Liver (tissue), 9 donors: ENCODE measurements around the gene NTN3. TPM values are rescaled to one million over a fixed set of nuclear protein-coding genes. Genes with fewer than 3 reads are reported as not detected.

Experiments used
- DNase-seq: peaks from one replicate; pipeline ENCODE4 v3.0.0-alpha.2; 2017; ENCODE audit warnings: low spot score
- H3K27ac ChIP-seq, 2 donors: one replicate each; pipeline ENCODE4 v1.7.0; 2013; ENCODE audit warnings: inconsistent platforms in 2 of 2, low read length in 2 of 2, control low read depth in 1 of 2, low read depth in 1 of 2, mild to moderate bottlenecking in 1 of 2
- H3K27me3 ChIP-seq, 4 donors: one replicate each; pipeline versions ENCODE4 v1.6.1 to v1.7.0; 2013; ENCODE audit warnings: low read length in 3 of 4, inconsistent platforms in 1 of 4, mild to moderate bottlenecking in 1 of 4, moderate library complexity in 1 of 4; ENCODE audit not compliant: control insufficient read depth in 4 of 4, insufficient read depth in 4 of 4
- H3K36me3 ChIP-seq, 4 donors: one replicate each; pipeline versions ENCODE4 v1.6.1 to v1.7.0; 2013; ENCODE audit warnings: low read length in 3 of 4, mild to moderate bottlenecking in 3 of 4, low read depth in 1 of 4, moderate library complexity in 1 of 4; ENCODE audit not compliant: control insufficient read depth in 4 of 4, insufficient read depth in 3 of 4
- H3K4me1 ChIP-seq, 4 donors: one replicate each; pipeline versions ENCODE4 v1.6.1 to v1.7.0; 2013; ENCODE audit warnings: low read length in 3 of 4, mild to moderate bottlenecking in 3 of 4, moderate library complexity in 1 of 4; ENCODE audit not compliant: control insufficient read depth in 4 of 4, insufficient read depth in 4 of 4
- H3K4me3 ChIP-seq, 3 donors: one replicate each; pipeline versions ENCODE4 v1.6.1 to v1.7.0; 2013; ENCODE audit warnings: low read length in 3 of 3, control low read depth in 1 of 3, low read depth in 1 of 3, mild to moderate bottlenecking in 1 of 3
- H3K9ac ChIP-seq, 2 donors: one replicate each; pipeline ENCODE4 v1.7.0; 2013; ENCODE audit warnings: low read length in 2 of 2, mild to moderate bottlenecking in 2 of 2, moderate library complexity in 2 of 2, control low read depth in 1 of 2, low read depth in 1 of 2
- H3K9me3 ChIP-seq, 4 donors: one replicate each; pipeline versions ENCODE4 v1.6.1 to v1.7.0; 2013; ENCODE audit warnings: low read length in 3 of 4; ENCODE audit not compliant: control insufficient read depth in 4 of 4
- ATF3 ChIP-seq: IDR thresholded peaks from 2 replicates; pipeline ENCODE4 v1.6.1; 2016; ENCODE audit warnings: antibody characterized with exemption
- CTCF ChIP-seq: fragments of 150-350 bp; IDR thresholded peaks from 2 replicates; pipeline ENCODE4 v1.5.1; 2017; ENCODE audit warnings: improper control_type of control experiment, low read depth, low read length; ENCODE audit not compliant: missing input control
- EGR1 ChIP-seq, 2 donors: IDR thresholded peaks; 2 replicates each; pipeline ENCODE4 v1.6.1; 2016 to 2018; ENCODE audit warnings: antibody characterized with exemption in 2 of 2, low read depth in 2 of 2
- FOXA1 ChIP-seq: IDR thresholded peaks from 2 replicates; pipeline ENCODE4 v1.6.1; 2016; ENCODE audit warnings: antibody characterized with exemption
- HNF4A ChIP-seq, 2 donors: conservative IDR thresholded peaks; 2 replicates each; pipeline ENCODE4 v1.6.1; 2016; ENCODE audit warnings: antibody characterized with exemption in 2 of 2, mild to moderate bottlenecking in 2 of 2
- JUND ChIP-seq, 2 donors: IDR thresholded peaks; 2 replicates each; pipeline ENCODE4 v1.6.1; 2016; ENCODE audit warnings: antibody characterized with exemption in 2 of 2
- NR2F2 ChIP-seq: IDR thresholded peaks from 2 replicates; pipeline ENCODE4 v1.6.1; 2016; ENCODE audit warnings: antibody characterized with exemption
- RAD21 ChIP-seq, 2 donors: IDR thresholded peaks; 2 replicates each; pipeline ENCODE4 v1.6.1; 2016; ENCODE audit warnings: antibody characterized with exemption in 2 of 2, mild to moderate bottlenecking in 2 of 2
- RXRA ChIP-seq, 2 donors: IDR thresholded peaks; 2 replicates each; pipeline ENCODE4 v1.6.1; 2017 to 2018; ENCODE audit warnings: antibody characterized with exemption in 2 of 2, mild to moderate bottlenecking in 1 of 2
- SP1 ChIP-seq: IDR thresholded peaks from 2 replicates; pipeline ENCODE4 v1.6.1; 2018; ENCODE audit warnings: antibody characterized with exemption, mild to moderate bottlenecking
- TAF1 ChIP-seq: conservative IDR thresholded peaks from 2 replicates; pipeline ENCODE4 v1.6.1; 2016; ENCODE audit warnings: antibody characterized with exemption, mild to moderate bottlenecking
- YY1 ChIP-seq: IDR thresholded peaks from 2 replicates; pipeline ENCODE4 v1.6.1; 2016; ENCODE audit warnings: antibody characterized with exemption, mild to moderate bottlenecking
- ZBTB33 ChIP-seq: IDR thresholded peaks from 2 replicates; pipeline ENCODE4 v1.6.1; 2016; ENCODE audit warnings: antibody characterized with exemption
- WGBS: extraction: QIAGEN DNeasy Blood & Tissue Kit; methylation state at CpG from one replicate; pipeline ENCODE4 v1.1.7; 2013; 5-methylcytosine and 5-hydroxymethylcytosine counted together
- polyA plus RNA-seq, 2 donors: library from polyadenylated mRNA; stranded (reverse) in 1 of 2; unstranded in 1 of 2; fragments of 200-250 nt in 1 of 2; fragments of >200 nt in 1 of 2; fragmentation: Nextera tagmentation in 1 of 2; extraction: Ambion mirVana in 1 of 2; gene quantifications; one replicate each; pipeline versions ENCODE4 v1.2.1 to v1.2.3, GENCODE V29; 2013 to 2015
- total RNA-seq, 2 donors: library from RNA; depleted of rRNA; stranded (reverse); fragments of >200 nt; gene quantifications; one replicate each; pipeline ENCODE4 v1.2.3, GENCODE V29; 2014
- TF ChIP-seq, protein P1 (sequence below): IDR thresholded peaks from 2 replicates; pipeline ENCODE4 v1.6.1; 2016; ENCODE audit warnings: antibody characterized with exemption, mild to moderate bottlenecking
- donor health status: healthy.
- donor health status: healthy.
- donor health status: healthy.
- donor health status: healthy.
- donor health status: healthy.

The NTN3 gene
- total and polyA plus RNA-seq, 4 donors, result 0.19 to 2.3 (median 0.28) TPM; not detected in 1

DNA sequence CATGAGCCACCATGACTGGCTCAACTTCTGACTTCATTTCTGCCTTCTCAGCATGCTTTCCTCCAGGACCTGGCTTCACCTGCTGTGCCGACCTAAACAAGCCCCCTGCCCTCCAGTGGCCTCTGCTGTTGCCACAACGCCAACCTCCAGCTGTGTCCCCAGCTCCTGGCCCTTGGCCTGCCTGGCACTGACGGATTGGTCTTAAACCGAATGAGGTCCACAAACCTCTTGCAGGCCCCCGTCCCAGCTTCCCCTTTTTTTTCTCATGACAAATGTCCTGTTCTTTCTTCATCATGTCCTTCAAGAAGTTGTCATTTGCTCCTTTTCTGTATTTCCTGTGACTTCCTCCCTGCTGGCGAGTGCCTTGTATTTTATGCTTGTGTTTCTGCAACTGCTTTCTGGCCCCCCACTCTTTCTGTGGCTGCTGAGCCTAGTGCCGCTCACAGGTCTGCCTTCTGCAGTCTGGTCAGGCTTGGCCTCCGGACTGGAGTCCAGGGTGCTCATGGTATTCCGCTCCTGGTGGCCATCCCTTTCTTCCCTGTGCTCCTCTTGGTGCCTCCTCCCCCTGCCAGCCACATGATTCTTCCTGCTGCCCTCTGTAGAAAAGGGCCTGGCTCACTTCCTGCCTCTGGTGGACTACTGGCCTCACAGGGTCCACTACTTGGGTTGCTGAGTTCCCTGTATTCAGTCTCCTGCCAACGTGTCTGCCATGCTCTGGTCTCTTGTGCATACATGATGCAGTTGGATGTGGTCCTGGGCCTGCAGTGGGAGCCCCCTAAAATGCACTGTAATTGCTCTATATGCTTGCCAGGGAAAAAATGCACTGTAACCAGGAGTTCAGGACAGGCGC is 45.5 kb downstream of the NTN3 start:
- peak overlapping the region; percentile 60 to 96 for H3K27ac ChIP-seq
- peak overlapping the region in 1 of 2 donors; percentile 31 for H3K9ac ChIP-seq
- H3K27me3 ChIP-seq, result no peaks in the 10 kb centered on the region
- no peak for TF ChIP-seq NR2F2
- no peak for TF ChIP-seq EGR1 (IDR thresholded peaks at IDR 0.05; ENCODE audit: low read depth in 2 of 2)
- no peak for TF ChIP-seq YY1
- TF ChIP-seq HNF4A (conservative IDR thresholded peaks at IDR 0.05), result peak; percentile 32
- TF ChIP-seq FOXA1, result no peak
- peaks cover 23 to 73% (median 64%) of the 10 kb centered on the region in 4 donors for H3K4me1 ChIP-seq
- DNase-seq, result no peak
- WGBS, result 41% methylated on average over 11 of the region's 11 CpGs
- H3K36me3 ChIP-seq, result peaks cover 0 to 2% (median 0%) of the 10 kb centered on the region in 4 donors
- no peaks in the 10 kb centered on the region for H3K9me3 ChIP-seq
- H3K4me3 ChIP-seq, result peak overlapping the region in 1 of 3 donors; percentile 9

GRCh38 chr16:2517954-2518605 is 47.0 kb downstream of the NTN3 start:
- Histone ChIP-seq H3K9me3 (no peaks in the 10 kb centered on the region), H3K36me3 (peaks cover 0 to 2% (median 0%) of the 10 kb centered on the region in 4 donors), H3K27ac (peak overlapping the region; percentile 1 to 22), H3K9ac (no peak overlapping the region), H3K4me3 (no peak overlapping the region), H3K4me1 (peaks cover 23 to 70% (median 63%) of the 10 kb centered on the region in 4 donors), H3K27me3 (no peaks in the 10 kb centered on the region)
- DNase-seq, result no peak
- 60% methylated on average over 12 of the region's 12 CpGs for whole genome bisulfite sequencing
- no peak for TF ChIP-seq CTCF
- TF ChIP-seq, protein P1, sequence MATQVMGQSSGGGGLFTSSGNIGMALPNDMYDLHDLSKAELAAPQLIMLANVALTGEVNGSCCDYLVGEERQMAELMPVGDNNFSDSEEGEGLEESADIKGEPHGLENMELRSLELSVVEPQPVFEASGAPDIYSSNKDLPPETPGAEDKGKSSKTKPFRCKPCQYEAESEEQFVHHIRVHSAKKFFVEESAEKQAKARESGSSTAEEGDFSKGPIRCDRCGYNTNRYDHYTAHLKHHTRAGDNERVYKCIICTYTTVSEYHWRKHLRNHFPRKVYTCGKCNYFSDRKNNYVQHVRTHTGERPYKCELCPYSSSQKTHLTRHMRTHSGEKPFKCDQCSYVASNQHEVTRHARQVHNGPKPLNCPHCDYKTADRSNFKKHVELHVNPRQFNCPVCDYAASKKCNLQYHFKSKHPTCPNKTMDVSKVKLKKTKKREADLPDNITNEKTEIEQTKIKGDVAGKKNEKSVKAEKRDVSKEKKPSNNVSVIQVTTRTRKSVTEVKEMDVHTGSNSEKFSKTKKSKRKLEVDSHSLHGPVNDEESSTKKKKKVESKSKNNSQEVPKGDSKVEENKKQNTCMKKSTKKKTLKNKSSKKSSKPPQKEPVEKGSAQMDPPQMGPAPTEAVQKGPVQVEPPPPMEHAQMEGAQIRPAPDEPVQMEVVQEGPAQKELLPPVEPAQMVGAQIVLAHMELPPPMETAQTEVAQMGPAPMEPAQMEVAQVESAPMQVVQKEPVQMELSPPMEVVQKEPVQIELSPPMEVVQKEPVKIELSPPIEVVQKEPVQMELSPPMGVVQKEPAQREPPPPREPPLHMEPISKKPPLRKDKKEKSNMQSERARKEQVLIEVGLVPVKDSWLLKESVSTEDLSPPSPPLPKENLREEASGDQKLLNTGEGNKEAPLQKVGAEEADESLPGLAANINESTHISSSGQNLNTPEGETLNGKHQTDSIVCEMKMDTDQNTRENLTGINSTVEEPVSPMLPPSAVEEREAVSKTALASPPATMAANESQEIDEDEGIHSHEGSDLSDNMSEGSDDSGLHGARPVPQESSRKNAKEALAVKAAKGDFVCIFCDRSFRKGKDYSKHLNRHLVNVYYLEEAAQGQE, result no peak
- TF ChIP-seq ATF3, result no peak
- TF ChIP-seq TAF1, result no peak
- no peak for TF ChIP-seq RAD21 (IDR thresholded peaks at IDR 0.05)
- no peak for TF ChIP-seq NR2F2
- TF ChIP-seq SP1, result no peak
- no peak for TF ChIP-seq FOXA1
- TF ChIP-seq HNF4A (conservative IDR thresholded peaks at IDR 0.05), result no peak
- TF ChIP-seq JUND (IDR thresholded peaks at IDR 0.05), result no peak
- TF ChIP-seq RXRA (IDR thresholded peaks at IDR 0.05), result no peak
- no peak for TF ChIP-seq ZBTB33
- no peak for TF ChIP-seq YY1
- TF ChIP-seq EGR1 (IDR thresholded peaks at IDR 0.05; ENCODE audit: low read depth in 2 of 2), result no peak
